ENCODE measurements around the gene CYGB. TPM values are rescaled to one million over a fixed set of nuclear protein-coding genes. Genes with fewer than 3 reads are reported as not detected.
A peak's percentile ranks its signal among the peaks of the same experiment; 100 is the strongest.

CYGB gene
- total RNA-seq, 1 donor from 2014 or later = 34.2 TPM

- intact Hi-C loops (cut with DNase I) = no loop called here
- ATAC-seq (ENCODE audit: poor library complexity) (peak; percentile 77), DNase-seq (peak; percentile 91)
Measured at GRCh38 chr17:76497979-76498875, 39.3 kb downstream of the CYGB start.

- DNase-seq (no peak), ATAC-seq (ENCODE audit: poor library complexity) (no peak)
- intact Hi-C loops (cut with DNase I) = no loop called here
Measured at GRCh38 chr17:76497699-76497978, 39.9 kb downstream of the CYGB start.

GRCh38 chr17:76496464-76496863 lies 41.0 kb downstream of the CYGB start:
- intact Hi-C loops (cut with DNase I) = no loop called here
- DNase-seq (no peak), ATAC-seq (ENCODE audit: poor library complexity) (no peak)

GRCh38 chr17:76495663-76496400 lies 41.7 kb downstream of the CYGB start:
- intact Hi-C loops (cut with DNase I) = no loop called here
- DNase-seq (no peak), ATAC-seq (ENCODE audit: poor library complexity) (no peak)

- no peak for ATAC-seq (ENCODE audit: poor library complexity)
- intact Hi-C loops (cut with DNase I) = no loop called here
Measured at GRCh38 chr17:76493505-76494167, 43.9 kb downstream of the CYGB start.

GRCh38 chr17:76492989-76493501 lies 44.5 kb downstream of the CYGB start:
- intact Hi-C loops (cut with DNase I) = no loop called here
- peak; percentile 58 for ATAC-seq (ENCODE audit: poor library complexity)
- DNase-seq = peak; percentile 83

More at GRCh38 chr17:76493505-76494167, 43.9 kb downstream of the CYGB start:
- DNase-seq = no peak

GRCh38 chr17:76492123-76492988 lies 45.2 kb downstream of the CYGB start:
- peak; percentile 32 for ATAC-seq (ENCODE audit: poor library complexity)

GRCh38 chr17:76491271-76492122 lies 46.0 kb downstream of the CYGB start:
- intact Hi-C loops (cut with DNase I) = no loop called here
- ATAC-seq (ENCODE audit: poor library complexity) (peak; percentile 23), DNase-seq (peak; percentile 63)

More at GRCh38 chr17:76492123-76492988, 45.2 kb downstream of the CYGB start:
- intact Hi-C loops (cut with DNase I) = no loop called here
- peak; percentile 57 for DNase-seq

- intact Hi-C loops (cut with DNase I) = no loop called here
- no peak for ATAC-seq (ENCODE audit: poor library complexity)
- no peak for DNase-seq
Measured at GRCh38 chr17:76490112-76490710, 47.3 kb downstream of the CYGB start.

GRCh38 chr17:76487451-76488192 lies 49.9 kb downstream of the CYGB start:
- ATAC-seq (ENCODE audit: poor library complexity) (no peak), DNase-seq (no peak)
- intact Hi-C loops (cut with DNase I) = no loop called here

GRCh38 chr17:76485569-76485968 lies 51.9 kb downstream of the CYGB start:
- ATAC-seq (ENCODE audit: poor library complexity) (peak; percentile 70), DNase-seq (peak; percentile 71)
- intact Hi-C loops (cut with DNase I) = no loop called here

GRCh38 chr17:76484228-76484725 lies 53.2 kb downstream of the CYGB start:
- DNase-seq (no peak), ATAC-seq (ENCODE audit: poor library complexity) (no peak)
- intact Hi-C loops (cut with DNase I) = no loop called here

- intact Hi-C loops (cut with DNase I) = no loop called here
- DNase-seq (no peak), ATAC-seq (ENCODE audit: poor library complexity) (peak; percentile 39)
Measured at GRCh38 chr17:76481071-76481655, 56.3 kb downstream of the CYGB start.

- intact Hi-C loops (cut with DNase I) = no loop called here
- ATAC-seq (ENCODE audit: poor library complexity) = no peak
- DNase-seq = no peak
Measured at GRCh38 chr17:76480632-76481031, 56.9 kb downstream of the CYGB start.

GRCh38 chr17:76479515-76480060 lies 57.9 kb downstream of the CYGB start:
- intact Hi-C loops (cut with DNase I) = no loop called here
- no peak for ATAC-seq (ENCODE audit: poor library complexity)
- DNase-seq = no peak

Measured in Right ventricle myocardium superior (tissue), 1 donor.